DND-41 (cell line): ENCODE data around the gene CELSR1.

ENCODE experiments used
- EZH2 ChIP-seq: IDR thresholded peaks from 3 replicates; pipeline ENCODE4 v1.6.1; 2012; ENCODE audit warnings: borderline replicate concordance, low read depth, mild to moderate bottlenecking, moderate library complexity, low read length, inconsistent platforms; ENCODE audit not compliant: severe bottlenecking
- TF ChIP-seq, protein P1 (sequence below): IDR thresholded peaks from 2 replicates; pipeline ENCODE4 v1.5.1; 2012; ENCODE audit warnings: borderline replicate concordance, low read length, moderate library complexity, mild to moderate bottlenecking; ENCODE audit not compliant: poor library complexity, severe bottlenecking; ENCODE audit errors: extremely low read depth

GRCh38 chr22:46522797-46523196, 14.6 kb downstream of the CELSR1 start:
- TF ChIP-seq, protein P1, sequence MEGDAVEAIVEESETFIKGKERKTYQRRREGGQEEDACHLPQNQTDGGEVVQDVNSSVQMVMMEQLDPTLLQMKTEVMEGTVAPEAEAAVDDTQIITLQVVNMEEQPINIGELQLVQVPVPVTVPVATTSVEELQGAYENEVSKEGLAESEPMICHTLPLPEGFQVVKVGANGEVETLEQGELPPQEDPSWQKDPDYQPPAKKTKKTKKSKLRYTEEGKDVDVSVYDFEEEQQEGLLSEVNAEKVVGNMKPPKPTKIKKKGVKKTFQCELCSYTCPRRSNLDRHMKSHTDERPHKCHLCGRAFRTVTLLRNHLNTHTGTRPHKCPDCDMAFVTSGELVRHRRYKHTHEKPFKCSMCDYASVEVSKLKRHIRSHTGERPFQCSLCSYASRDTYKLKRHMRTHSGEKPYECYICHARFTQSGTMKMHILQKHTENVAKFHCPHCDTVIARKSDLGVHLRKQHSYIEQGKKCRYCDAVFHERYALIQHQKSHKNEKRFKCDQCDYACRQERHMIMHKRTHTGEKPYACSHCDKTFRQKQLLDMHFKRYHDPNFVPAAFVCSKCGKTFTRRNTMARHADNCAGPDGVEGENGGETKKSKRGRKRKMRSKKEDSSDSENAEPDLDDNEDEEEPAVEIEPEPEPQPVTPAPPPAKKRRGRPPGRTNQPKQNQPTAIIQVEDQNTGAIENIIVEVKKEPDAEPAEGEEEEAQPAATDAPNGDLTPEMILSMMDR = no peak
- no peak for TF ChIP-seq EZH2
